HG02970 (cell line): ENCODE results near the gene SCCPDH.
"Not testable (repeated sequence)": the region's sequence is repeated elsewhere in the genome, so short reads cannot be mapped to it uniquely, and the experiment has no call there.

Experiments used
- ATAC-seq: cut with Tn5 transposase; IDR thresholded peaks from one replicate; pipeline ENCODE4 v1.9.1; 2021; ENCODE audit warnings: mild to moderate bottlenecking, moderate library complexity, moderate number of reproducible peaks; ENCODE audit not compliant: unreplicated experiment, low FRiP score

The SCCPDH gene

GRCh38 chr1:246724016-246724730, at the start of gene SCCPDH:
TSS of gene SCCPDH (plus strand) at chr1:246724409. CDS start at chr1:246724423, 14 bp downstream.
- peak; percentile 94 for ATAC-seq

- no peak for ATAC-seq
These were observed 46.4 kb upstream of the SCCPDH start for GRCh38 chr1:246677842-246678241.

- no peak for ATAC-seq
These were observed 45.1 kb upstream of the SCCPDH start for GRCh38 chr1:246678816-246679793.

GRCh38 chr1:246679794-246680177, 44.4 kb upstream of the SCCPDH start:
- ATAC-seq = no peak

- ATAC-seq = no peak
These were observed 44.0 kb upstream of the SCCPDH start for GRCh38 chr1:246680190-246680589.

- no peak for ATAC-seq
These were observed 43.5 kb upstream of the SCCPDH start for GRCh38 chr1:246680696-246681130.

GRCh38 chr1:246681900-246682895, 42.0 kb upstream of the SCCPDH start:
- ATAC-seq = no peak

GRCh38 chr1:246683521-246683920, 40.7 kb upstream of the SCCPDH start:
- ATAC-seq = no peak

- ATAC-seq = no peak
These were observed 37.2 kb upstream of the SCCPDH start for GRCh38 chr1:246687002-246687401.

GRCh38 chr1:246689409-246690008, 34.7 kb upstream of the SCCPDH start:
- peak; percentile 83 for ATAC-seq

- ATAC-seq = no peak
These were observed 34.1 kb upstream of the SCCPDH start for GRCh38 chr1:246690100-246690499.

GRCh38 chr1:246691622-246692495, 32.4 kb upstream of the SCCPDH start:
- ATAC-seq = no peak

GRCh38 chr1:246694213-246694895, 29.9 kb upstream of the SCCPDH start:
- ATAC-seq = not testable (repeated sequence)

GRCh38 chr1:246695136-246695535, 29.1 kb upstream of the SCCPDH start:
- no peak for ATAC-seq

GRCh38 chr1:246695666-246696065, 28.5 kb upstream of the SCCPDH start:
- ATAC-seq = no peak

GRCh38 chr1:246698466-246699094, 25.6 kb upstream of the SCCPDH start:
- no peak for ATAC-seq

GRCh38 chr1:246699095-246699735, 25.0 kb upstream of the SCCPDH start:
- peak; percentile 95 for ATAC-seq
